BE2C (cell line): Measurements from ENCODE around the gene PRPF38A.
A peak's percentile ranks its signal among the peaks of the same experiment; 100 is the strongest.

Source experiments
- DNase-seq: peaks from one replicate; pipeline ENCODE4 v3.0.0-alpha.2; 2020
- H3K27me3 ChIP-seq: fragments of 250-450 bp; sonication (Bioruptor Pico); 2 replicates; pipeline ENCODE4 v1.5.1; 2020; ENCODE audit warnings: mild to moderate bottlenecking
- H3K36me3 ChIP-seq: fragments of 250-450 bp; sonication (Bioruptor Pico); 2 replicates; pipeline ENCODE4 v1.5.1; 2020; ENCODE audit warnings: mild to moderate bottlenecking
- H3K4me1 ChIP-seq: fragments of 250-450 bp; sonication (Bioruptor Pico); 2 replicates; pipeline ENCODE4 v1.5.1; 2020
- H3K4me3 ChIP-seq: 2 replicates; pipeline ENCODE4 v1.5.1; 2011; ENCODE audit warnings: low read depth, low read length
- H3K9me3 ChIP-seq: fragments of 250-450 bp; sonication (Bioruptor Pico); 2 replicates; pipeline ENCODE4 v1.5.1; 2020
- TF ChIP-seq, protein P1 (sequence below): IDR thresholded peaks from 2 replicates; pipeline ENCODE4 v1.5.1; 2012; ENCODE audit warnings: mild to moderate bottlenecking, low read depth, low read length

PRPF38A gene

DNA sequence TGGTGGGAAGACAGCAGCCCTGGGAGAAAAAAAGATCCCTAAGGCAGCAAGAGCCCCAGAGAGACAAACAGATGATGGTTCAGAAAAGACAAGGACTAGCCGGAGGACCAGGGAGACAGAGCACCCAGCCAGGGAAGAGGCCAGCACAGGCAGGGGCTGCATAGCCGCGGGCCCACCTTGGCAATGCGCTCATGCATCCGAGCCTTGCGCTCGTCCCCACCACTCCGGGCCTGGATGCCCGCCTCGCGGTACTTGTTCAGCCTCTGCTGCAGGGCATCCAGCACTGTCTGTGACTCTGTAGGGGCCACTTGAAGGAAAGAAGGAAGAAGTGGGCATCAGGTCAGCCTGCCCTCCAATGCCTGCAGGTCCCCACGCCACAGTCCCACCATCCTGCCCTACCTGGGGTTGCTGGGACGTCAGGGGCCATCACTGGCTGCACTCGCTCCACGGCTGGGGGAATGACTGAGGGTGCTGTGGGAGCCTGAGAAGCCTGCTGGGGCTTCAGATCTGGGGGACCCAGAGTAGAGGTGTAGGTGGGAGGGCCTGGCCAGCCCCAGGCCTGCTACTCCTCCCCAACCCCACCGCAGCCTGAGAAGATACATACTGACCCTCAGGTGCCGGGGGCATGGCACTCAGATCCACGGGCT, 45.4 kb upstream of the PRPF38A start:
- Histone ChIP-seq H3K4me3 (no peak overlapping the region), H3K36me3 (peaks cover 19% of the 10 kb centered on the region)
- TF ChIP-seq, protein P1, sequence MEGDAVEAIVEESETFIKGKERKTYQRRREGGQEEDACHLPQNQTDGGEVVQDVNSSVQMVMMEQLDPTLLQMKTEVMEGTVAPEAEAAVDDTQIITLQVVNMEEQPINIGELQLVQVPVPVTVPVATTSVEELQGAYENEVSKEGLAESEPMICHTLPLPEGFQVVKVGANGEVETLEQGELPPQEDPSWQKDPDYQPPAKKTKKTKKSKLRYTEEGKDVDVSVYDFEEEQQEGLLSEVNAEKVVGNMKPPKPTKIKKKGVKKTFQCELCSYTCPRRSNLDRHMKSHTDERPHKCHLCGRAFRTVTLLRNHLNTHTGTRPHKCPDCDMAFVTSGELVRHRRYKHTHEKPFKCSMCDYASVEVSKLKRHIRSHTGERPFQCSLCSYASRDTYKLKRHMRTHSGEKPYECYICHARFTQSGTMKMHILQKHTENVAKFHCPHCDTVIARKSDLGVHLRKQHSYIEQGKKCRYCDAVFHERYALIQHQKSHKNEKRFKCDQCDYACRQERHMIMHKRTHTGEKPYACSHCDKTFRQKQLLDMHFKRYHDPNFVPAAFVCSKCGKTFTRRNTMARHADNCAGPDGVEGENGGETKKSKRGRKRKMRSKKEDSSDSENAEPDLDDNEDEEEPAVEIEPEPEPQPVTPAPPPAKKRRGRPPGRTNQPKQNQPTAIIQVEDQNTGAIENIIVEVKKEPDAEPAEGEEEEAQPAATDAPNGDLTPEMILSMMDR: no peak

GRCh38 chr1:52359676-52360594, 44.5 kb upstream of the PRPF38A start:
- no peak for DNase-seq
- Histone ChIP-seq H3K36me3 (peaks cover 19% of the 10 kb centered on the region), H3K4me1 (no peaks in the 10 kb centered on the region), H3K9me3 (no peaks in the 10 kb centered on the region), H3K27me3 (no peaks in the 10 kb centered on the region), H3K4me3 (no peak overlapping the region)
- TF ChIP-seq, protein P1: no peak

More for the DNA sequence above, 45.4 kb upstream of the PRPF38A start:
- no peaks in the 10 kb centered on the region for H3K27me3 ChIP-seq
- no peaks in the 10 kb centered on the region for H3K9me3 ChIP-seq
- H3K4me1 ChIP-seq: no peaks in the 10 kb centered on the region
- DNase-seq: no peak

- no peak for DNase-seq
- Histone ChIP-seq H3K4me1 (no peaks in the 10 kb centered on the region), H3K4me3 (no peak overlapping the region), H3K36me3 (peaks cover 18% of the 10 kb centered on the region), H3K27me3 (no peaks in the 10 kb centered on the region), H3K9me3 (no peaks in the 10 kb centered on the region)
- TF ChIP-seq, protein P1: no peak
These were observed 43.8 kb upstream of the PRPF38A start for GRCh38 chr1:52360595-52360968.

GRCh38 chr1:52364235-52364839, 40.1 kb upstream of the PRPF38A start:
- Histone ChIP-seq H3K4me3 (no peak overlapping the region), H3K36me3 (no peaks in the 10 kb centered on the region; the same call in 1 of the 2 replicates), H3K27me3 (no peaks in the 10 kb centered on the region), H3K4me1 (no peaks in the 10 kb centered on the region), H3K9me3 (no peaks in the 10 kb centered on the region)
- DNase-seq: no peak
- TF ChIP-seq, protein P1: no peak

- H3K4me3 ChIP-seq: peak overlapping the region; percentile 76
- no peak for DNase-seq
- H3K27me3 ChIP-seq: no peaks in the 10 kb centered on the region
- no peaks in the 10 kb centered on the region for H3K4me1 ChIP-seq
- H3K36me3 ChIP-seq: no peaks in the 10 kb centered on the region
- TF ChIP-seq, protein P1: no peak
- no peaks in the 10 kb centered on the region for H3K9me3 ChIP-seq
These were observed 39.2 kb upstream of the PRPF38A start for GRCh38 chr1:52365071-52365745.
